ENCODE measurements around the gene PNRC1.
A peak's percentile ranks its signal among the peaks of the same experiment; 100 is the strongest.

Gene PNRC1

GRCh38 chr6:89042664-89043063, 37.9 kb upstream of the PNRC1 start:
- Histone ChIP-seq H3K18ac (ENCODE audit: low read length) (no peak overlapping the region), H3K9me3 (ENCODE audit: insufficient read depth, low read depth, low read length) (no peaks in the 10 kb centered on the region), H3K79me1 (ENCODE audit: low read length) (no peaks in the 10 kb centered on the region), H3K9ac (ENCODE audit: low read length) (no peak overlapping the region), H2AFZ (ENCODE audit: insufficient read depth, low read length, poor library complexity) (no peak overlapping the region), H3K14ac (ENCODE audit: low read length) (no peak overlapping the region), H3K4me2 (ENCODE audit: low read length) (no peak overlapping the region), H4K8ac (ENCODE audit: low read depth, low read length) (no peak overlapping the region), H2BK12ac (ENCODE audit: low read length) (no peak overlapping the region), H3K4me1 (ENCODE audit: control insufficient read depth in 1 of 2, insufficient read depth in 2 of 2, low read length in 2 of 2) (no peaks in the 10 kb centered on the region), H3K27ac (ENCODE audit: low read depth, low read length) (no peak overlapping the region), H4K91ac (ENCODE audit: low read depth, low read length) (no peak overlapping the region), H4K12ac (ENCODE audit: low read depth, low read length) (no peak overlapping the region), H3K4me3 (ENCODE audit: low read depth, low read length) (no peak overlapping the region), H2BK120ac (ENCODE audit: insufficient read depth, low read length, poor library complexity) (no peak overlapping the region), H3K36me3 (ENCODE audit: control insufficient read depth in 1 of 2, insufficient read depth in 2 of 2, low read length in 2 of 2) (no peaks in the 10 kb centered on the region), H3K27me3 (ENCODE audit: insufficient read depth, low read length) (no peaks in the 10 kb centered on the region), H3K79me2 (ENCODE audit: control insufficient read depth, insufficient read depth, low read length, poor library complexity) (no peaks in the 10 kb centered on the region), H2BK5ac (ENCODE audit: low read depth, low read length, poor library complexity) (no peak overlapping the region), H3K23ac (ENCODE audit: low read length) (no peak overlapping the region), H2AK5ac (ENCODE audit: low read length) (no peak overlapping the region), H3K4ac (ENCODE audit: low read depth, low read length) (no peak overlapping the region)
- no peak for DNase-seq
- WGBS (ENCODE audit: extremely low coverage, insufficient coverage, insufficient read length) = no CpG with 5 or more reads among the region's 3 CpGs

GRCh38 chr6:89044328-89045010, 36.1 kb upstream of the PNRC1 start:
- Histone ChIP-seq H3K14ac (ENCODE audit: low read length) (no peak overlapping the region), H2AFZ (ENCODE audit: insufficient read depth, low read length, poor library complexity) (no peak overlapping the region), H3K4me3 (ENCODE audit: low read depth, low read length) (no peak overlapping the region), H3K27ac (ENCODE audit: low read depth, low read length) (no peak overlapping the region), H3K18ac (ENCODE audit: low read length) (no peak overlapping the region), H3K36me3 (ENCODE audit: control insufficient read depth in 1 of 2, insufficient read depth in 2 of 2, low read length in 2 of 2) (no peaks in the 10 kb centered on the region), H3K4me2 (ENCODE audit: low read length) (no peak overlapping the region), H3K9ac (ENCODE audit: low read length) (no peak overlapping the region), H3K79me1 (ENCODE audit: low read length) (no peaks in the 10 kb centered on the region), H3K4me1 (ENCODE audit: control insufficient read depth in 1 of 2, insufficient read depth in 2 of 2, low read length in 2 of 2) (no peaks in the 10 kb centered on the region), H3K4ac (ENCODE audit: low read depth, low read length) (no peak overlapping the region), H4K8ac (ENCODE audit: low read depth, low read length) (no peak overlapping the region), H3K79me2 (ENCODE audit: control insufficient read depth, insufficient read depth, low read length, poor library complexity) (no peaks in the 10 kb centered on the region), H3K9me3 (ENCODE audit: insufficient read depth, low read depth, low read length) (no peaks in the 10 kb centered on the region), H3K23ac (ENCODE audit: low read length) (no peak overlapping the region), H2BK12ac (ENCODE audit: low read length) (no peak overlapping the region), H3K27me3 (ENCODE audit: insufficient read depth, low read length) (no peaks in the 10 kb centered on the region), H2BK5ac (ENCODE audit: low read depth, low read length, poor library complexity) (no peak overlapping the region), H4K91ac (ENCODE audit: low read depth, low read length) (no peak overlapping the region), H4K12ac (ENCODE audit: low read depth, low read length) (no peak overlapping the region), H2BK120ac (ENCODE audit: insufficient read depth, low read length, poor library complexity) (no peak overlapping the region), H2AK5ac (ENCODE audit: low read length) (no peak overlapping the region)
- no CpG with 5 or more reads among the region's 8 CpGs for WGBS (ENCODE audit: extremely low coverage, insufficient coverage, insufficient read length)
- peak; percentile 53 to 81 for DNase-seq

GRCh38 chr6:89045011-89045387, 35.6 kb upstream of the PNRC1 start:
- no peak overlapping the region for H3K4me2 ChIP-seq (ENCODE audit: low read length)
- no peak overlapping the region for H2BK120ac ChIP-seq (ENCODE audit: insufficient read depth, low read length, poor library complexity)
- H4K8ac ChIP-seq (ENCODE audit: low read depth, low read length) = no peak overlapping the region
- H3K79me2 ChIP-seq (ENCODE audit: control insufficient read depth, insufficient read depth, low read length, poor library complexity) = no peaks in the 10 kb centered on the region
- no peak overlapping the region for H3K4ac ChIP-seq (ENCODE audit: low read depth, low read length)
- H3K36me3 ChIP-seq (ENCODE audit: control insufficient read depth in 1 of 2, insufficient read depth in 2 of 2, low read length in 2 of 2) = no peaks in the 10 kb centered on the region
- H3K9ac ChIP-seq (ENCODE audit: low read length) = no peak overlapping the region
- no peak overlapping the region for H2BK12ac ChIP-seq (ENCODE audit: low read length)
- no peaks in the 10 kb centered on the region for H3K4me1 ChIP-seq (ENCODE audit: control insufficient read depth in 1 of 2, insufficient read depth in 2 of 2, low read length in 2 of 2)
- peak in 1 of 2 donors; percentile 27 for DNase-seq
- H3K79me1 ChIP-seq (ENCODE audit: low read length) = no peaks in the 10 kb centered on the region
- H3K4me3 ChIP-seq (ENCODE audit: low read depth, low read length) = no peak overlapping the region
- no peak overlapping the region for H4K12ac ChIP-seq (ENCODE audit: low read depth, low read length)
- no peak overlapping the region for H4K91ac ChIP-seq (ENCODE audit: low read depth, low read length)
- H2BK5ac ChIP-seq (ENCODE audit: low read depth, low read length, poor library complexity) = no peak overlapping the region
- H3K27me3 ChIP-seq (ENCODE audit: insufficient read depth, low read length) = no peaks in the 10 kb centered on the region
- no CpG with 5 or more reads among the region's 4 CpGs for WGBS (ENCODE audit: extremely low coverage, insufficient coverage, insufficient read length)
- H3K9me3 ChIP-seq (ENCODE audit: insufficient read depth, low read depth, low read length) = no peaks in the 10 kb centered on the region
- peak overlapping the region; percentile 39 for H2AFZ ChIP-seq (ENCODE audit: insufficient read depth, low read length, poor library complexity)
- no peak overlapping the region for H3K23ac ChIP-seq (ENCODE audit: low read length)
- H3K18ac ChIP-seq (ENCODE audit: low read length) = no peak overlapping the region
- H3K27ac ChIP-seq (ENCODE audit: low read depth, low read length) = no peak overlapping the region
- H2AK5ac ChIP-seq (ENCODE audit: low read length) = no peak overlapping the region
- no peak overlapping the region for H3K14ac ChIP-seq (ENCODE audit: low read length)

GRCh38 chr6:89045576-89045975, 35.0 kb upstream of the PNRC1 start:
- Histone ChIP-seq H3K9me3 (ENCODE audit: insufficient read depth, low read depth, low read length) (no peaks in the 10 kb centered on the region), H3K4me2 (ENCODE audit: low read length) (no peak overlapping the region), H3K4me3 (ENCODE audit: low read depth, low read length) (no peak overlapping the region), H3K4ac (ENCODE audit: low read depth, low read length) (no peak overlapping the region), H3K23ac (ENCODE audit: low read length) (no peak overlapping the region), H4K8ac (ENCODE audit: low read depth, low read length) (no peak overlapping the region), H3K27me3 (ENCODE audit: insufficient read depth, low read length) (no peaks in the 10 kb centered on the region), H3K18ac (ENCODE audit: low read length) (no peak overlapping the region), H2AFZ (ENCODE audit: insufficient read depth, low read length, poor library complexity) (no peak overlapping the region), H3K9ac (ENCODE audit: low read length) (no peak overlapping the region), H3K79me1 (ENCODE audit: low read length) (no peaks in the 10 kb centered on the region), H2AK5ac (ENCODE audit: low read length) (no peak overlapping the region), H3K14ac (ENCODE audit: low read length) (no peak overlapping the region), H2BK120ac (ENCODE audit: insufficient read depth, low read length, poor library complexity) (no peak overlapping the region), H4K91ac (ENCODE audit: low read depth, low read length) (no peak overlapping the region), H3K36me3 (ENCODE audit: control insufficient read depth in 1 of 2, insufficient read depth in 2 of 2, low read length in 2 of 2) (no peaks in the 10 kb centered on the region), H3K4me1 (ENCODE audit: control insufficient read depth in 1 of 2, insufficient read depth in 2 of 2, low read length in 2 of 2) (no peaks in the 10 kb centered on the region), H3K27ac (ENCODE audit: low read depth, low read length) (no peak overlapping the region), H3K79me2 (ENCODE audit: control insufficient read depth, insufficient read depth, low read length, poor library complexity) (no peaks in the 10 kb centered on the region), H4K12ac (ENCODE audit: low read depth, low read length) (no peak overlapping the region), H2BK5ac (ENCODE audit: low read depth, low read length, poor library complexity) (no peak overlapping the region), H2BK12ac (ENCODE audit: low read length) (no peak overlapping the region)
- WGBS (ENCODE audit: extremely low coverage, insufficient coverage, insufficient read length) = no CpG with 5 or more reads among the region's 5 CpGs
- DNase-seq = peak in 1 of 2 donors; percentile 38
